IPS-18c (cell line): ENCODE results near the gene ZDHHC3.

Experiments
- H3K4me3 ChIP-seq: 2 replicates; pipeline ENCODE4 v1.7.0; 2013; ENCODE audit warnings: low read depth, mild to moderate bottlenecking, low read length, moderate library complexity; ENCODE audit not compliant: insufficient read depth
- H3K9me3 ChIP-seq: one replicate; pipeline ENCODE4 v1.6.1; 2013; ENCODE audit warnings: mild to moderate bottlenecking, low read length, moderate library complexity; ENCODE audit not compliant: control insufficient read depth, insufficient read depth

ZDHHC3 gene, protein sequence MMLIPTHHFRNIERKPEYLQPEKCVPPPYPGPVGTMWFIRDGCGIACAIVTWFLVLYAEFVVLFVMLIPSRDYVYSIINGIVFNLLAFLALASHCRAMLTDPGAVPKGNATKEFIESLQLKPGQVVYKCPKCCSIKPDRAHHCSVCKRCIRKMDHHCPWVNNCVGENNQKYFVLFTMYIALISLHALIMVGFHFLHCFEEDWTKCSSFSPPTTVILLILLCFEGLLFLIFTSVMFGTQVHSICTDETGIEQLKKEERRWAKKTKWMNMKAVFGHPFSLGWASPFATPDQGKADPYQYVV

DNA sequence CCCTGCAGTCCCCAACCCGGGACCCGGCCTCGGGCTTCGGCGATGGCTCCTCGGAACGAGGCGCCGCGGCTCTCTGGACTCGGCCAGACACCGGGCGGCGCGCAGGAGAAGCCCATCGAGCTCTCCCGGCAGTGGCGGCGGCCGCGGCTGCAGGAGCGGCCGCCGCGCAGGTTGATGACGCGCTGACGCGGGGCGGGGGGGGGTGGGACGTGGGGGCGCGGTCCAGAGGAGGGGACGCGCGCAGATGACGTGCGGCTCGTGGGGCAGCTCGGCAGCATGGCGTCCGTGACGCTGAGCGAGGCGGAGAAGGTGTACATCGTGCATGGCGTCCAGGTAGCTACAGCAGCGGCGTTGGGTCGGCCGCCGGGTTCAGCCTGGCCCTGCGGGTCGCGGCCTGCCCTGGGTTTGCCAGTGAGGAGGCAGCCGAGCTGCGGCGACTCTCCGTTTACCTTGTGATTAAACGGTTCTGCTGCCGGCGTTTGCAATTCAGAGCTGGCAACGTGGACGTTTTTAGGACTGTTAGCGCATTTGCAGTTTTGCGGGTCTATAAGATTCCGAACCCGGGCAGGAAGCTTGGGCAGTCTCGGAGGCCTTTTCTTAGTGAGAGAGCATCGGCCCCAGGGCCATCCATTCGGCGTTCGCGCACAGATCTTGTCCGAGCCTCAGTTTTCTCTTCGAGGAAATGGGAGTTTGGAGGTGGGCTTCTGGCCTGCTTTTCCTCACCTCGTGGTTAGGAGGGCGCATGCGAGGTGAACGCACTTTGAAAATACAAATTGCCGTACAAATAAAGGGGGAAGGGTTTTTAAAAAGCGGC, at the start of gene ZDHHC3, which contains the start of gene EXOSC7:
ZDHHC3 (minus strand) TSS at position 173 of the 814 bp plus-strand sequence. CDS start 16,738 bp downstream, outside the sequence.
EXOSC7 (plus strand) TSS at position 243 of the 814 bp plus-strand sequence; CDS start at position 277, 34 bp downstream.
- Histone ChIP-seq H3K9me3 (no peaks in the 10 kb centered on the region), H3K4me3 (peak within 1 kb of the TSS; percentile 90)

DNA sequence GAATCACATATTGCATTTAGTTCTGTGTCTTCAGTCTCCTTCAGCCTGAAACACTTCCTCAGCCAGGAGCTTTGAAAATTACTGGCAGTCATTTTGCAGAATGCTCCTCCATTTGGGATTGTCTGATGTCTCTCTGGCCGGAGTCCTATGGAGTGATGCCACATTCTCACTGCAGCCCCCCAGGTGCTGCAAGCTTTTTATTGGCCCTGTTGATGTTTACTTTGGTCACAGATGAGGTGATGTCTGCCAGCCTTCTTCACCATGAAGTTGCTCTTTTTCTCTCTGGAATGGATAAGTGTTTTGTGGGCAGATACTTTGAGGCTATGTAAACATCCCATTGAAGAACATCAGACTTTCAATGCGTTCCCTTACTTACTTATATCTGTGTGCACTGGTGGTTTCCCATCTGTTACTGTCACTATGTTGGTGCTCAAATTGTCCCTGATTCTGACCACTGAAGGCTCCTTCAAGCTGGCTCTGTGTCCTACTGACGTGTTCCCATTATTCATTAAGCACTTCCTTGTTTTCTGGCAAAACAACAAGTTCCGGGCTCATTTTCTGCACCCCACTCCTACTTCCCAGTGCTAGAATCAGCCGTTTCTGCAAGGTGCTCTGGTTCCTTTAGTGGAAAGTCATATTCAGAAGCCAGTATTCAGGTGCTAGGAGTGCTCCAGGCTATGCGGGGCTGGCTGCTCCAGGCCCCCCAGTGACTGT, 48.7 kb upstream of the ZDHHC3 start:
- no peaks in the 10 kb centered on the region for H3K9me3 ChIP-seq
- H3K4me3 ChIP-seq: no peak overlapping the region

DNA sequence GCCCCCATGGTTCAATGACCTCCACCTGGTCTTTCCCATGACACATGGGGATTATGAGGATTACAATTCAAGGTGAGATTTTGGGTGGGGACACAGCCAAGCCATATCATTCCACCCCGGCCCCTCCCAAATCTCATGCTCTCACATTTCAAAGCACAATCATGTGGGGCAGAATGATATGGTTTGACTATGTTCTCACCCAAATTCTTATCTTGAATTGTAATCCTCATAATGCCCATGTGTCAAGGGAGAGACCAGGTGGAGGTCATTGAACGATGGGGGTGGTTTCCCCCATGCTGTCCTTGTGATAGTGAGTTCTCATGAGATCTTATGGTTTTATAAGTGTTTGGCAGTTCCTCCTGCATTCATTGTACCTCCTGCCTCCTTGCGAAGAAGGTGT, 47.7 kb upstream of the ZDHHC3 start:
- H3K9me3 ChIP-seq: no peaks in the 10 kb centered on the region
- no peak overlapping the region for H3K4me3 ChIP-seq

- Histone ChIP-seq H3K4me3 (no peak overlapping the region), H3K9me3 (no peaks in the 10 kb centered on the region)
Observed at GRCh38 chr3:45021524-45022297, 45.7 kb upstream of the ZDHHC3 start.

DNA sequence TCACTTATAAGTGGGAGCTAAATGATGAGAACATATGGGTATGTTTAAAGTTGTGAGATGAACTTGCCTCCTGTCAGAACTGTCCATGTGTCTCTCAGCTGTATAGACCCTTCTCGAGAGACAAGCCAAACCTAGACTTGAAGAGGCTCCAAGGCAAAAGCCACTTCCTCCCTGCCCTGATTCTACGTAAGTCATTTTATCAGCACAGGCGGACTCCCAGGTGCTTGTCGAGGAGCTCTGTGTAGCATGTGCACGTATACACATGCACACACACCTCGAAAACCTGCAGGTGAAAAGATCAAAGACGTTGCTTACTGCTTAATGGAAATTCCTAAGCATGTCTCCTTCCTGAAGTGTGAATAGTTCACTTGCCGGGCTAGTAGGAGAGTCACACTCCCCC, 44.6 kb upstream of the ZDHHC3 start:
- Histone ChIP-seq H3K4me3 (no peak overlapping the region), H3K9me3 (no peaks in the 10 kb centered on the region)

DNA sequence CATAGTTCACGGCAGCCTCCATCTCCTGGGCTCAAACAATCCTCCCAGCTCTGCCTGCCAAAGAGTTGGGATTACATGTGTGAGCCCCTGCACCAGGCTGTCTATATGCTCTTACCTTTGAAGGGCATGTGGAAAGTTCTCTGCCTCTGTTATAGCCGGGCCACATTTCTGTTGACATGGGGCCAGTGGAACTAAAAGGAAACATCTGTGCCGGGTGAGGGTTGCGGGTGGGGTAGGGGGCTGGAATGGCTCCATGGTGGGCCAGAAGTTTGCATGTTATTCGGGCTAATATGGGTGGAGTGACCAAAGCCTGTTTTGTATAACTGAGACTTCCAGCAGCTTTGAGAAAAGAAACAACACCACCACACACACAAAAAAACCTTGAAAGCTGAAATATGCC, 41.8 kb upstream of the ZDHHC3 start:
- Histone ChIP-seq H3K4me3 (no peak overlapping the region), H3K9me3 (no peaks in the 10 kb centered on the region)

- H3K9me3 ChIP-seq: no peaks in the 10 kb centered on the region
- H3K4me3 ChIP-seq: no peak overlapping the region
Observed at GRCh38 chr3:45016916-45017315, 40.9 kb upstream of the ZDHHC3 start.

GRCh38 chr3:45012577-45012976, 36.6 kb upstream of the ZDHHC3 start:
- no peak overlapping the region for H3K4me3 ChIP-seq
- H3K9me3 ChIP-seq: no peaks in the 10 kb centered on the region

- Histone ChIP-seq H3K9me3 (no peaks in the 10 kb centered on the region), H3K4me3 (no peak overlapping the region)
Observed at GRCh38 chr3:45011756-45012508, 36.0 kb upstream of the ZDHHC3 start.

- Histone ChIP-seq H3K4me3 (no peak overlapping the region), H3K9me3 (no peaks in the 10 kb centered on the region)
Observed at GRCh38 chr3:45010811-45011333, 34.9 kb upstream of the ZDHHC3 start.

GRCh38 chr3:45009868-45010267, 33.9 kb upstream of the ZDHHC3 start:
- no peaks in the 10 kb centered on the region for H3K9me3 ChIP-seq
- H3K4me3 ChIP-seq: no peak overlapping the region

- peaks cover 4% of the 10 kb centered on the region for H3K9me3 ChIP-seq
- H3K4me3 ChIP-seq: no peak overlapping the region
Observed at GRCh38 chr3:45008117-45008516, 32.1 kb upstream of the ZDHHC3 start.

DNA sequence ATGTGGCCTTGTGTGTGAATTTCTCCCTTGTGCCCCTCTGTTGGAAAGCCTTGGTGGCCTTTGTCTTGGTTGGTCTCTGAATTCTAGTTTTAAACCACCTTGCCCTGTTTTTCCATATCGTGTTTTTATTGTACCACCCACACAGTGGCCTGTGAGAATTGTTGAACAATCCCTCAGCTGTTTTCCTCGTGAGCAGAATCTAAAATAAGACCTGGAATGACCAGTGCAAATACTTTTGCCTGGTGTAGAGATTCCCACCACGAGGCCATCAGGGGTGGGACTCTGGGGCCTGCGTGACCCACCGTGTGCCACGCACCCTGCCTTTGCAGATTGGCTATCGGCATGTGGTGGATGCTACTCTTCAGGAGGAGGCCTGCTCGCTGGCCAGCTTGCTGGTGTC, 31.1 kb upstream of the ZDHHC3 start:
- Histone ChIP-seq H3K4me3 (no peak overlapping the region), H3K9me3 (peaks cover 4% of the 10 kb centered on the region)

GRCh38 chr3:45003859-45004258, 27.9 kb upstream of the ZDHHC3 start:
- Histone ChIP-seq H3K4me3 (no peak overlapping the region), H3K9me3 (peaks cover 4% of the 10 kb centered on the region)

- no peak overlapping the region for H3K4me3 ChIP-seq
- peaks cover 4% of the 10 kb centered on the region for H3K9me3 ChIP-seq
Observed at GRCh38 chr3:45003406-45003805, 27.4 kb upstream of the ZDHHC3 start.

DNA sequence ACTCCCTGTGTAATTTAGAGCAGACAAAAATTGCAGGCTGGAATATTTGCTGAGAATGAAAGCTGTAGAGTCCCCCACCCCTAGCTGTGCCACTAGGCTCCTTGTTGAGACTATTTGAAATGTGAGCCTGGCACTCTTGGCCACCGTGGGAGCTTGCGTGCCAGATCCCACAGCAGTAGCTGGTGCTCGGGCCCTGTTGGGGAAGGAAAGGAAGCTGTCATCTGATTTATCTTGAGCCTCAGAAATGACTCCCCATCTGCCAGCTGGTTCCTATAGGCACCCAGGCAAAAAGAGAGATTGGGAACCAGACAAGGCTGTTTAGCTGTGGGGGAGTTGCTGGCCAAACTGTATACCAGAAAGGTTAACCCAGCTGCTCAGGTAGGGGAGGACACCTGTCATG, 26.7 kb upstream of the ZDHHC3 start:
- Histone ChIP-seq H3K4me3 (no peak overlapping the region), H3K9me3 (peaks cover 4% of the 10 kb centered on the region)
